ENCODE results near the gene GRK1.

GRK1 gene

GRCh38 chr13:113729187-113730019 is 62.4 kb downstream of the GRK1 start:
- DNase-seq (ENCODE audit: low read depth): no peak

GRCh38 chr13:113730258-113730691 is 63.3 kb downstream of the GRK1 start:
- no peak for DNase-seq (ENCODE audit: low read depth)

GRCh38 chr13:113730831-113731191 is 63.8 kb downstream of the GRK1 start:
- DNase-seq (ENCODE audit: low read depth): no peak

GRCh38 chr13:113731192-113732175 is 64.5 kb downstream of the GRK1 start:
- DNase-seq (ENCODE audit: low read depth): no peak

- no peak for DNase-seq (ENCODE audit: low read depth)
Observed at GRCh38 chr13:113732176-113732960, 65.3 kb downstream of the GRK1 start.

- DNase-seq (ENCODE audit: low read depth): no peak
Observed at GRCh38 chr13:113732961-113733950, 66.2 kb downstream of the GRK1 start.

- DNase-seq (ENCODE audit: low read depth): no peak
Observed at GRCh38 chr13:113734099-113734825, 67.2 kb downstream of the GRK1 start.

DNA sequence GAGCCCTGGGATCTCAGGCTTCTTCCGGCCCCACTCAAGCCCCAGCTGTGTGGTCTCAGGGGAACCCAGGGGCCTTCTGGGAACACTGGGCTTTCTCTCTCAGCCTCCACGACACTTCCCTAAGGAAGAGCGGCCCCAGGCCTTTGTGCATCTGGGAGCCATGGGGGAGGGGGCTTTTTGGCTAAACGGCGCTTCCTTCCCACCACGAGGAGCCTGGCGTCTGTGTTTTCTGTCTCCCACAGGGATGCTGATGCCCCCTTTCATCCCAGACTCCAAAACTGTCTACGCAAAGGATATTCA is 67.8 kb downstream of the GRK1 start:
- no peak for DNase-seq (ENCODE audit: low read depth)

DNA sequence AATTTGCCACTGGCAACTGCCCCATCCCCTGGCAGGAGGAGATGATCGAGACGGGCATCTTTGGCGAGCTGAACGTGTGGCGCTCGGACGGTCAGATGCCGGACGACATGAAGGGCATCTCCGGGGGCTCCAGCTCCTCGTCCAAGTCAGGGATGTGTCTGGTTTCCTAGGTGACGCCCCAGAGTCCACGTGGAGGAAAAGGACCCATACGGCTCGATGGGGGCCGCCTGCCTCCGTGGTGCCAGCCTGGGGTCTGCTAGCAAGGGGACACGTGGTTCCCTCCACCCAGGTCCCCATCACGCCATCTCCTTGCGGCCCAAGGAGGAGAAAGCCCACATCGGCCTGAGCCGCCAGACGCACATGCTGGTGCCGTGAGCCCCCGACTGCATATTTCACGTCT is 68.2 kb downstream of the GRK1 start:
- no peak for DNase-seq (ENCODE audit: low read depth)

DNA sequence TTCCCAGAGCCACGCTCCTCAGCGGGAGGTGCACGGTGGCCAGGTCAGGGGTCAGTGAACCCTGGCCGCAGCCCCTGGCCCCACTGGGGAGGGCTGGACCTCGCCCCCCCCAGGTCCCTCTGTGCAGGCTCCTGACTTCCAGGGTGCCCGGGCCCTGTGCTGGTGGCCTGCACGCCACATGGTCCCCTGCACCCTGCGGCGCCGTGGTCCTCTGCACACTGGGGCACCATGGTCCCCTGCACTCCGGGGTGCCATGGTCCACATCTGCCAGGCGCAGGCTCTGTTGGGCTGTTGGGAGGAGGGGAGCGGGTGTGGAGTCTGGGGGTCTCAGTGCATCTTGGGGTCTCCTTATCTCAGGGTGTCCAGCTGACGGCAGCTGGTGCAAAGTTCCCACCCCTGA is 68.7 kb downstream of the GRK1 start:
- DNase-seq (ENCODE audit: low read depth): no peak

DNA sequence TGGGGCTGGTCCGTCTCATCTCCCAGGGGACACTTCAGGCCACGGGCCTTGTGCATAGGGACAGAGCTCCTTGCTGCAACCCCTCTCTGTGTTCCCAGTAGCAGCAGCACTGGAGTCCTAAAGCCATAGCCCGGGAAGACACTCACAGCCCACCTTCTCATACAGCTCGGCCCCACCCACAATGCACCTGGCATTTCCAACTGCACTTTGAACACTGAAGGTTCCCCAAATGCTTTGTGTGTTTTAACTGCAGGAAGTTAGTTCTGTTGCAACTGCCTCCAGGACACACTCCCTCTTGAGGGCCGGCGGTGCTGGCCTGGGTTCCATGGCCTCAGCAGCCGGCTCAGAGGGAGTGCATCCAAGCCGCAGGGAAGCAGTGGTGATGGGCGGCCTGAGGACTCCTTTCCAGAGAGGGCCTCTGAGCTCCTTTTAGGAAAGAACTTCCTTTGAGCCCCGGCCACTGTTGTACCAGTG is 69.3 kb downstream of the GRK1 start:
- no peak for DNase-seq (ENCODE audit: low read depth)

GRCh38 chr13:113737803-113738202 is 70.8 kb downstream of the GRK1 start:
- no peak for DNase-seq (ENCODE audit: low read depth)

DNA sequence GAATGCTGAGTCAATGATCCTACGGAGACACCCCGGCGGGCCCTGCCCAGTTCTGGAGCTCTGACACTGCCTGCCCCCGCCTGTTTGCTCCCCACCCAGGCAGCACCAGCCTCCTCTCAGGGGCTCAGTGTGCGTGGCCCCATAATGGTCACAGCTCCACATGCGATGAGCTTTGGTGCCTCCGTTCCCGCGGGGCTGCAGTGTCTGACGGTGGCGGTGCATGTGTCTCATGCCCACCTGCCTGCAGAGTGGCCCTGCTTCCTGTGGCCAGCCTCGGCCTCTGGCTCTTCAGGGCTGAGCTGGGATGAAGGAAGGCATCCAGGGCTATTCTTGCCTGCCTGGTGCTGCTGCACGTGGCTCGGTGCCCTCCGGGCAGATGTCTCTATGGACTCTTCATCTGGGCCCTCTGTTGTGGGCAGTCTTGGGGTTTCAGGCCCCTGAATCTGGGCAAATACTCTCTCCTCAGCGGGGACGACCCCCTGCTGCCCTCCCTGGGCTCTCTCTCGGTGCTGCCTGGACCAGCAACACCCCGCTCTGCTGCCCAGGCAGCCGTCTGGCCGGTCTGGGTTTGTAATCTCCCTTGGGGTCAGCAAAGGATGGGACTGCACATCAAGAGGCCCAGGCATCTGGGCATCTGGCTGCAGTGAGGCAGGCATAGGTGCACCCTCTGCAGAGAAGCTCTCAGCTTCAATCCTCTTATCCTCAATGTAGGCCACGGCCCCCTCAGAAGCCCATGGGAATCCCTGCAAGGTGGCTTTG is 72.7 kb downstream of the GRK1 start:
- no peak for DNase-seq (ENCODE audit: low read depth)

- no peak for DNase-seq (ENCODE audit: low read depth)
Observed at GRCh38 chr13:113740286-113740556, 73.2 kb downstream of the GRK1 start.

DNA sequence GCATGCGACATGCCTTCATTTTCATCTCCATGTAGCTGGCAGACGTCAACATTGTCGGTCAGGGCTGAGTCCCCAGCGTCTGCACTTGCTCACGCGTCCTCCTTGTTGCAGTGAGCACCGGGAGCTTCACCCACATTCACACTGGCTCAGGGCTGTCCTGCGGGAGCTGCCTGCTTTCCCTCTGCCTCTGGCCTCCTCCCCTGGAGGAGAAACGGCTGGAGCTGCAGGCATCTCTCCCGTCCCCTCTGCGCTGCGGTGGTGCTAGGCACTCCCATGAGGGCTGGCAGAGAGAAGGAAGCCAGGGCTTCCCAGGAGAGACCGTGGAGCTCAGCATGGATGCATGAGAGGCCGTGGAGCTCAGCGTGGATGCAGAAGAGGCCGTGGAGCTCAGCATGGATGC is 73.6 kb downstream of the GRK1 start:
- no peak for DNase-seq (ENCODE audit: low read depth)

GRCh38 chr13:113741191-113741668 is 74.2 kb downstream of the GRK1 start:
- no peak for DNase-seq (ENCODE audit: low read depth)

- no peak for DNase-seq (ENCODE audit: low read depth)
Observed at GRCh38 chr13:113742000-113742441, 75.0 kb downstream of the GRK1 start.

- DNase-seq (ENCODE audit: low read depth): no peak
Observed at GRCh38 chr13:113742445-113743120, 75.6 kb downstream of the GRK1 start.
